HEK293 (cell line): ENCODE data around the gene WWOX.
"Not testable (repeated sequence)": the region's sequence is repeated elsewhere in the genome, so short reads cannot be mapped to it uniquely, and the experiment has no call there.

Experiments
- CTCF ChIA-PET: fragments of 350-600 bp; formaldehyde crosslinking; extraction: SDS; loops from one replicate; lab custom pipeline; 2021; ENCODE audit warnings: antibody characterized with exemption; lab: Yijun Ruan, JAX
- POLR2A ChIA-PET: fragments of 300-600 bp; formaldehyde crosslinking; extraction: SDS; loops from one replicate; lab custom pipeline; 2020; ENCODE audit warnings: antibody characterized with exemption, inconsistent platforms; lab: Yijun Ruan, JAX
- H3K27ac ChIP-seq: fragments of 200-500 bp; sonication (Bioruptor generic); 2 replicates; pipeline ENCODE4 v1.5.1; 2014; ENCODE audit warnings: low read depth, low read length, control low read depth, inconsistent platforms; ENCODE audit errors: extremely low read depth
- H3K36me3 ChIP-seq, 2 experiments: fragments of 200-500 bp in 1 of 2; sonication (Bioruptor generic) in 1 of 2; 1 replicate in 1 of 2; 2 replicates in 1 of 2; pipeline ENCODE4 v1.5.1; 2014 to 2017; ENCODE audit warnings: inconsistent platforms in 2 of 2, low read length in 2 of 2; ENCODE audit not compliant: control insufficient read depth in 2 of 2, insufficient read depth in 1 of 2
- H3K4me1 ChIP-seq: fragments of 200-500 bp; sonication (Bioruptor generic); 2 replicates; pipeline ENCODE4 v1.5.1; 2014; ENCODE audit warnings: mild to moderate bottlenecking, low read length, inconsistent platforms; ENCODE audit not compliant: control insufficient read depth, insufficient read depth
- H3K4me3 ChIP-seq: 2 replicates; pipeline ENCODE4 v1.5.1; 2011; ENCODE audit warnings: low read depth, mild to moderate bottlenecking, control low read depth, low read length, moderate library complexity
- H3K9me3 ChIP-seq: fragments of 200-500 bp; sonication (Bioruptor generic); 2 replicates; pipeline ENCODE4 v1.5.1; 2014; ENCODE audit warnings: low read depth, low read length, inconsistent platforms; ENCODE audit not compliant: control insufficient read depth, insufficient read depth
- FEZF1 ChIP-seq: fragments of 450-650 bp; formaldehyde crosslinking; IDR thresholded peaks from 2 replicates; pipeline ENCODE4 v1.5.1; 2016; ENCODE audit warnings: missing biosample characterization, missing genetic modification characterization
- KLF17 ChIP-seq: fragments of 450-650 bp; formaldehyde crosslinking; IDR thresholded peaks from 2 replicates; pipeline ENCODE4 v1.5.1; 2016; ENCODE audit warnings: missing biosample characterization, missing genetic modification characterization
- REPIN1 ChIP-seq: fragments of 450-650 bp; formaldehyde crosslinking; IDR thresholded peaks from 2 replicates; pipeline ENCODE4 v1.5.1; 2017; ENCODE audit warnings: missing biosample characterization, missing genetic modification characterization, low read depth
- REST ChIP-seq: fragments of 450-650 bp; formaldehyde crosslinking; IDR thresholded peaks from 2 replicates; pipeline ENCODE4 v1.5.1; 2016; ENCODE audit warnings: missing biosample characterization, missing genetic modification characterization
- SP2 ChIP-seq: fragments of 450-650 bp; formaldehyde crosslinking; IDR thresholded peaks from 2 replicates; pipeline ENCODE4 v1.5.1; 2016; ENCODE audit warnings: missing biosample characterization, missing genetic modification characterization
- YY2 ChIP-seq: fragments of 450-650 bp; formaldehyde crosslinking; IDR thresholded peaks from 2 replicates; pipeline ENCODE4 v1.5.1; 2016; ENCODE audit warnings: missing biosample characterization, missing genetic modification characterization
- ZNF221 ChIP-seq: fragments of 450-650 bp; formaldehyde crosslinking; IDR thresholded peaks from 2 replicates; pipeline ENCODE4 v1.5.1; 2017; ENCODE audit warnings: missing biosample characterization, missing genetic modification characterization, borderline replicate concordance
- ZNF223 ChIP-seq: fragments of 450-650 bp; formaldehyde crosslinking; IDR thresholded peaks from 2 replicates; pipeline ENCODE4 v1.5.1; 2016; ENCODE audit warnings: missing biosample characterization, missing genetic modification characterization
- ZNF280C ChIP-seq: fragments of 450-650 bp; formaldehyde crosslinking; IDR thresholded peaks from 2 replicates; pipeline ENCODE4 v1.5.1; 2016; ENCODE audit warnings: missing biosample characterization, missing genetic modification characterization
- ZNF366 ChIP-seq: fragments of 450-650 bp; formaldehyde crosslinking; conservative IDR thresholded peaks from 2 replicates; pipeline ENCODE4 v1.5.1; 2016; ENCODE audit warnings: missing biosample characterization, missing genetic modification characterization
- ZNF571 ChIP-seq: fragments of 450-650 bp; formaldehyde crosslinking; IDR thresholded peaks from 2 replicates; pipeline ENCODE4 v1.5.0; 2017; ENCODE audit warnings: missing biosample characterization, missing genetic modification characterization
- ZNF600 ChIP-seq: fragments of 450-650 bp; formaldehyde crosslinking; IDR thresholded peaks from 2 replicates; pipeline ENCODE4 v1.5.1; 2016; ENCODE audit warnings: missing biosample characterization, missing genetic modification characterization

The WWOX gene

GRCh38 chr16:78509965-78510364 is 410.5 kb downstream of the WWOX start:
- Histone ChIP-seq H3K36me3 (no peaks in the 10 kb centered on the region), H3K4me3 (no peak overlapping the region), H3K4me1 (no peaks in the 10 kb centered on the region), H3K9me3 (no peaks in the 10 kb centered on the region), H3K27ac (no peak overlapping the region)
- TF ChIP-seq KLF17 (tag by site-specific recombination), result no peak
- TF ChIP-seq ZNF280C (tag by site-specific recombination), result no peak
- no peak for TF ChIP-seq ZNF366 (tag by site-specific recombination)
- no peak for TF ChIP-seq ZNF221 (tag by site-specific recombination)
- TF ChIP-seq REPIN1, result no peak
- no peak for TF ChIP-seq ZNF223 (tag by site-specific recombination)
- TF ChIP-seq YY2, result no peak
- ChIA-PET CTCF (interaction anchor here (0.6 to 0.7 kb wide), 2 partner anchors 23 to 260 kb away, joined by 3 read pairs; no protein-coding TSS in a partner anchor), POLR2A (no interaction called here)

GRCh38 chr16:78510496-78510895 is 411.0 kb downstream of the WWOX start:
- Histone ChIP-seq H3K9me3 (no peaks in the 10 kb centered on the region), H3K27ac (no peak overlapping the region), H3K36me3 (no peaks in the 10 kb centered on the region), H3K4me3 (no peak overlapping the region), H3K4me1 (no peaks in the 10 kb centered on the region)
- ChIA-PET CTCF (no interaction called here), POLR2A (no interaction called here)
- no peak for TF ChIP-seq FEZF1 (tag by site-specific recombination)

GRCh38 chr16:78513838-78514237 is 414.4 kb downstream of the WWOX start:
- ChIA-PET POLR2A (no interaction called here), CTCF (no interaction called here)
- no peak overlapping the region for H3K27ac ChIP-seq
- TF ChIP-seq SP2 (tag by site-specific recombination) (no peak), REST (no peak), ZNF600 (no peak), ZNF223 (tag by site-specific recombination) (no peak), ZNF571 (tag by site-specific recombination) (no peak)
- H3K4me1 ChIP-seq, result no peaks in the 10 kb centered on the region
- no peak overlapping the region for H3K4me3 ChIP-seq
- H3K36me3 ChIP-seq, result no peaks in the 10 kb centered on the region
- H3K9me3 ChIP-seq, result no peaks in the 10 kb centered on the region

GRCh38 chr16:78514888-78515287 is 415.4 kb downstream of the WWOX start:
- H3K9me3 ChIP-seq, POLR2A ChIA-PET, H3K4me1 ChIP-seq, H3K36me3 ChIP-seq, H3K4me3 ChIP-seq, H3K27ac ChIP-seq: not testable (repeated sequence)
- CTCF ChIA-PET, result interaction anchor here (1.0 kb wide), 1 partner anchor 11 kb away, joined by 3 read pairs; no protein-coding TSS in a partner anchor
